Neural cell (in vitro differentiated cells): Measurements from ENCODE around the gene SLCO4A1.

ENCODE experiments used
- EP300 ChIP-seq: fragments of 450-650 bp; conservative IDR thresholded peaks from 2 replicates; pipeline ENCODE4 v1.6.1; 2014; ENCODE audit warnings: antibody characterized with exemption, mild to moderate bottlenecking, moderate library complexity; ENCODE audit not compliant: poor library complexity, severe bottlenecking
- EZH2 ChIP-seq: fragments of 200-600, 300-800 bp; shearing (Covaris generic), sonication (generic); IDR thresholded peaks from 2 replicates; pipeline ENCODE4 v1.6.1; 2014; ENCODE audit warnings: antibody characterized with exemption, low read length, borderline replicate concordance, mild to moderate bottlenecking; ENCODE audit not compliant: insufficient read depth, poor library complexity, severe bottlenecking
- RAD21 ChIP-seq: fragments of 450-650 bp; conservative IDR thresholded peaks from 2 replicates; pipeline ENCODE4 v1.6.1; 2014; ENCODE audit warnings: antibody characterized with exemption, mild to moderate bottlenecking, moderate library complexity
- TF ChIP-seq, protein P1 (sequence below): fragments of 450-650 bp; IDR thresholded peaks from 2 replicates; pipeline ENCODE4 v1.5.1; 2014; ENCODE audit warnings: antibody characterized with exemption, mild to moderate bottlenecking, moderate library complexity; ENCODE audit not compliant: poor library complexity, severe bottlenecking

GRCh38 chr20:62660240-62660615 is 17.9 kb downstream of the SLCO4A1 start:
- TF ChIP-seq EZH2 (no peak), EP300 (no peak), RAD21 (no peak)
- TF ChIP-seq, protein P1, sequence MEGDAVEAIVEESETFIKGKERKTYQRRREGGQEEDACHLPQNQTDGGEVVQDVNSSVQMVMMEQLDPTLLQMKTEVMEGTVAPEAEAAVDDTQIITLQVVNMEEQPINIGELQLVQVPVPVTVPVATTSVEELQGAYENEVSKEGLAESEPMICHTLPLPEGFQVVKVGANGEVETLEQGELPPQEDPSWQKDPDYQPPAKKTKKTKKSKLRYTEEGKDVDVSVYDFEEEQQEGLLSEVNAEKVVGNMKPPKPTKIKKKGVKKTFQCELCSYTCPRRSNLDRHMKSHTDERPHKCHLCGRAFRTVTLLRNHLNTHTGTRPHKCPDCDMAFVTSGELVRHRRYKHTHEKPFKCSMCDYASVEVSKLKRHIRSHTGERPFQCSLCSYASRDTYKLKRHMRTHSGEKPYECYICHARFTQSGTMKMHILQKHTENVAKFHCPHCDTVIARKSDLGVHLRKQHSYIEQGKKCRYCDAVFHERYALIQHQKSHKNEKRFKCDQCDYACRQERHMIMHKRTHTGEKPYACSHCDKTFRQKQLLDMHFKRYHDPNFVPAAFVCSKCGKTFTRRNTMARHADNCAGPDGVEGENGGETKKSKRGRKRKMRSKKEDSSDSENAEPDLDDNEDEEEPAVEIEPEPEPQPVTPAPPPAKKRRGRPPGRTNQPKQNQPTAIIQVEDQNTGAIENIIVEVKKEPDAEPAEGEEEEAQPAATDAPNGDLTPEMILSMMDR, result no peak
